HG02981 (cell line): Measurements from ENCODE around the gene CDH7.
A peak's percentile ranks its signal among the peaks of the same experiment; 100 is the strongest.

Experiments used
- ATAC-seq: cut with Tn5 transposase; IDR thresholded peaks from one replicate; pipeline ENCODE4 v1.9.1; 2021; ENCODE audit warnings: mild to moderate bottlenecking, moderate library complexity; ENCODE audit not compliant: unreplicated experiment

Gene CDH7

GRCh38 chr18:65750389-65751154 lies at the start of gene CDH7:
Gene CDH7 (plus strand): TSS chr18:65751012. CDS start chr18:65762843, 11,831 bp downstream.
- no peak for ATAC-seq

GRCh38 chr18:65704046-65704445 lies 46.8 kb upstream of the CDH7 start:
- ATAC-seq: no peak

GRCh38 chr18:65706646-65707045 lies 44.2 kb upstream of the CDH7 start:
- ATAC-seq: no peak

GRCh38 chr18:65711493-65711892 lies 39.3 kb upstream of the CDH7 start:
- no peak for ATAC-seq

- ATAC-seq: no peak
These were observed 29.2 kb upstream of the CDH7 start for GRCh38 chr18:65721619-65722018.

- ATAC-seq: no peak
These were observed 25.4 kb upstream of the CDH7 start for GRCh38 chr18:65725251-65726050.

- ATAC-seq: no peak
These were observed 15.7 kb upstream of the CDH7 start for GRCh38 chr18:65735155-65735554.

GRCh38 chr18:65737471-65737955 lies 13.3 kb upstream of the CDH7 start:
- ATAC-seq: no peak

- ATAC-seq: no peak
These were observed 3.9 kb upstream of the CDH7 start for GRCh38 chr18:65746936-65747335.

- no peak for ATAC-seq
These were observed 2.5 kb upstream of the CDH7 start for GRCh38 chr18:65748321-65748720.

- ATAC-seq: no peak
These were observed 971 bp upstream of the CDH7 start for GRCh38 chr18:65749841-65750240.

- ATAC-seq: no peak
These were observed 608 bp downstream of the CDH7 start for GRCh38 chr18:65751155-65752085.

GRCh38 chr18:65752625-65753325 lies 2.0 kb downstream of the CDH7 start:
- no peak for ATAC-seq

GRCh38 chr18:65753520-65753919 lies 2.7 kb downstream of the CDH7 start:
- ATAC-seq: peak; percentile 73

GRCh38 chr18:65754121-65754520 lies 3.3 kb downstream of the CDH7 start:
- no peak for ATAC-seq

- ATAC-seq: no peak
These were observed 4.8 kb downstream of the CDH7 start for GRCh38 chr18:65755616-65756015.

GRCh38 chr18:65760457-65760856 lies 9.6 kb downstream of the CDH7 start:
- no peak for ATAC-seq

- no peak for ATAC-seq
These were observed 11.0 kb downstream of the CDH7 start for GRCh38 chr18:65761636-65762295.

- no peak for ATAC-seq
These were observed 11.7 kb downstream of the CDH7 start for GRCh38 chr18:65762556-65762955.

- no peak for ATAC-seq
These were observed 16.6 kb downstream of the CDH7 start for GRCh38 chr18:65767406-65767805.
